ENCODE results near the gene TEAD1.

The TEAD1 gene

DNA sequence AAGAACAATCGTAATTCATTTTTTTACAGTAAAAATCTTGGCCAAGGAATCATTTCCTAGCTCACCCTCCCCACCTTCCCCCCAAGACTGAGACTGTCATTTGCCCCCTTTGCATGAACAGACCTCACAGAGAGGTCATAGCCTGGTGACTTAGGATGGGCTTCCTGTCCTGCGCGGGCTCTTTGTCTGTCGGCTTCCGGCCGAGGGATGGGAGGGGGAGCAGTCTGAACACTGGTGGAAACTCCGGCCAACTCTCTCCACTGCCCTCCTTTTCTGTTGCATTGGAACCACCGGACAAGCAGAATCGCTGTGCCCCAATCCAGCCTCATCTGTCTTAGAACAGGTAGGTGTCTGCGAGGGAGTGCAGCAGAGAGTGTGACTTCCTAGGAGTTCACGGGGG lies 41.7 kb downstream of the TEAD1 start:
- no peak for DNase-seq

GRCh38 chr11:12716816-12717215 lies 42.6 kb downstream of the TEAD1 start:
- DNase-seq = no peak

GRCh38 chr11:12717851-12718291 lies 43.6 kb downstream of the TEAD1 start:
- no peak for DNase-seq

GRCh38 chr11:12719221-12719620 lies 45.0 kb downstream of the TEAD1 start:
- DNase-seq = no peak

DNA sequence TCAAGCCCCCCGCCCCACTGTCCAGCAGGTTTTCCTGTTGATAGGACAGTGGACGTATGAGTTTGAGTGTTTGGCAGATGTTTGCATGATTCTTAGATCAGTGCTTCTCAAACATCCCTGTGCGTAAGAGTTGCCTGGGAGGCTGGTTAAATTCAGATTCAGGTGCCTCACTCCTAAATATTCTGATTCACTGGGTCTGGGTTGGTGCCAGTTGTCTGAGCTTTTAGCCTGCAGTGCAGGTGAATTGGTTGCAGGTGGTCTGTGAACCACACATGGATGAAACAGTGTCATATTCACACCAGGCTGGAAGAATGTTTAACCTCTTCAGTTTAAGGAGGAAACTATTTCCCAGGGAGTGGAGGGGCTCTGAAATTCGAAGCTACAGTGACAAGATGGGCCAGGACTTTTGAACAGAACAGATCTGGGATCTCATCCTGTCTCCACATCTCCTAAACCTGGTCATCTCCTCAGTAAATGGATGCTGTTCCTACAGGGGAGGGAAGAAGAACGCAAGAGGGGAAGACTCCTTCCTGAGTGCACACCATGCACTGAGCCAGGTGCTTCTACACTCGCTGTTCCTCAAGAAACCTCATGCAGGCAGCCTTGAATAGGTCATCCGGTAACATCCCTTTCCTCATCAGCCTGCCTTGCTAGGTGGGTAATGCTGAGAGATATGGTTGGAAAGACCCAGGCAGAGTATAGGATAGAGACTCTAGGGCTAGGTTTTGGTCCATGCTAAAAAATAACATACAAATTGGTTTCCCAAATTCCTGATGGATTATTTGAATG lies 47.8 kb downstream of the TEAD1 start:
- no peak for DNase-seq

- no peak for DNase-seq
Measured at GRCh38 chr11:12723421-12724300, 49.4 kb downstream of the TEAD1 start.

DNA sequence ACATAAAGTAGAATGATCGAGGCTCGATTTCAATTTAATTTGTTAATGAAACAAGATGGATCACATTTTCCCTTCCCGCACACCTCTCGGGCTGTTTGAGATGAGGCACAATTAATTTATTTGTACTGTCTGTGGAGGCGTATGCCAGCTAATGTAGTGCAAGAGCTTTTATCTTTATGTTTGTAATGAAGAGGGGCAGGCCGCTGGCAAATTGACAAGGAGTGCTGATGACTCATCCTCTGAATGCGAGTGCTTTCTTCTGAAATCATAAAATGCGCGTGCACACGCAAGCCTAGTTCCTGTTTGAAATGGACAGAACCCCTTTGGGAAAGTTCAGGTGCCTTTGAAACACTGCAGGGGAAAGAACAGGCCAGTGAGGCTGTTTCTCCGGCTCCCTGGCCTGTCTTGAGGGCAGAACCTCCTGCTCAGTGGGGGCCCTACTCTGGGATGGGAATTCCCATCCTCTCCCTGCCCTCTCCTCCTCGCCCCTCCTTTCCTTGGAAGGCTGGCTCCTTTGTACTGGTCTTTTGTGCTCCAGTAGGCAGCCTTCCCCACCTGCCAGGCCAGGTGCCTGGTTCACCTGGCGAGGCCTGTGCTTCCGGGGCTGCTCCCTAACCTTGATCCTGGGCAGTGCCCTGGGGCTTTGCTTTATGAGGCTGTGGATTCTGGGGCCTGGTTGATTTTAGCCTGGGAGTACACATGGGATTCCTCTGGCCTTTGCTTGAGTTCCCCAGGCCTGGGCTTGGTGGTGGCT lies 50.3 kb downstream of the TEAD1 start:
- DNase-seq = no peak

- no peak for DNase-seq
Measured at GRCh38 chr11:12725055-12725862, 51.0 kb downstream of the TEAD1 start.

DNA sequence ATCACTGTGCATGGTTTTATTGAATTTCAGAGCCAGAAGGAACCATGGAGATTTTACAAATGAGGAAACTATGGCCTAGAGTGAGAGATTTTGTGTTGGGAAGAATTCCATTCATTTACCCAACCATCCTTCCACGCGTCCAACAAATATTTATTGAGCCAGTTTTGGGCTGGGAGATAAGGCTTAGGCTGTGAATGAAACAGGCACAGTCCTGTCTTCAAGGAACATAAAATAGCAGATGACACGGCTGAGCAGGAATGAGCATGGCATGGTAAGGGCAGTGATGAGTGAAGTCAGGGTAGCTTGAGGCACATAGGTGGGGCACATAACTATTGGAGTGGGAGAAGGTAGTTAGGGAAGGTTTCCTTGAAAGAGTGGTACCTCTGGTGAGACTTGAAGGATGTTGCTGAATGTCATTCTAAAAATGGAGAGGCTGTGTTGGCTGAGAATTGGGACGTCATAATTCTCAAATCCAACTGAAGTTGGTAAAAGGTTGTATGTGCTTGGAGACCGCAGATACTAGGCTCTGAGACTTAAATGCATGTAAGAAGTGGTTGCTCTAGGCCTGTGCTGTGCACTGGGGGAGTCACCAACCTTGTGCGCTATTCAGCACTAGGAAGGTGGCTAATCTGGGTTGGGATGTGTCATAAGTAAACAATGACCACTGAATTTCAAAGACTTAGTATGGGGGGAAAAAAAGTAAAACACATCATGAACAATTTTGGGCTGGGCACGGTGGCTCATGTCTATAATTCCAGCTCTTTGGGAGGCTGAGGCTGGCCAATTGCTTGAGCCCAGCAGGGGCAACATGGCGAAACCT lies 51.9 kb downstream of the TEAD1 start:
- DNase-seq = no peak

DNA sequence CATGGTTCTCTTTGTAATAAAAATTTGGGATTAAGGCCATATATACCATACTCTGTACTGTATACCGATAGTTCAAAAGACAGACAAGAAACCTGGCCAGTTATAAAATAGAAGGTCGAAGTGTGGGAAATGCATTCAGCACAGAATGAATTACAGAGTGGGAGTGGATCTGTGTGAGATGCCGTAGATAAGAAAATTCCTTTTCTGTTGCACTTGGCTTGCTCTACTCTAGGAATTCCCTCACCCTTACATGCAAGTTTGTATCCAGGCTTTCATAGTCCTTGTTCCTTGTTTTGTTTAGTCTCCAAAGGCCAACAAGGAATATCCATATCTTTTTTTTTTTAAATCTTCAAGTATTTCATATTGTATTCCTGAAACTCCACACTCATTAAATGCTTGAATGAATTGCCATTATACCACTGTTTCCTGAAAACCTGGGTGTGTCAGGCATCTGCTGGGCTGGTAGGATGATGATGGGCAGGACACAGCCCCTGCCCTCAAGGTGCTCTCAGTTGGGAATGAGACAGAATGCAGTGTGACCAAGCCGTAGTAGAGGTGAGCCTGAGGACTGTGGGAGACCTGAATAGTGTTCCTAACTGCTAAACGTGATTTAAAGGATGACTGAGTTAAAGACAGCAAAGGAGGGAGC lies 53.5 kb downstream of the TEAD1 start:
- DNase-seq = no peak

DNA sequence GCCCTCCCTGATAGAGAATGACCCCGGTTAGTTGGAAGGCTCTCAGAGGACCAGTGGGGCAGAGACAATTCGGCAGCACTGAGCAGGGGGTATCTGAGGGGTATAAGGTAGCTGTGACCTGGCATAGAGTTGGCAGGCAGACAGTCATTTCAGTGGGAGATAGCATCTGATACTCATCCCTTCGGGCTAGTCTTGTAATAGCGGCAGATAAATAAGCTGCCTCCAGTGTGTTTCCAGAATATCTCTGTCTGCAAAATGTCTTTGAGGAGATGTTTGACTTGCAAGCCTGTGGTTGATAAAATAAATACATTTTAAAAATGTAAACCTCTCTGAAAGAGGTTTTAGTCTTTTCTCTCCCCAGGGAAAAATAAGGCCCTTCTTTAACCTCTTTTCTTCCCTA lies 54.2 kb downstream of the TEAD1 start:
- no peak for DNase-seq

DNA sequence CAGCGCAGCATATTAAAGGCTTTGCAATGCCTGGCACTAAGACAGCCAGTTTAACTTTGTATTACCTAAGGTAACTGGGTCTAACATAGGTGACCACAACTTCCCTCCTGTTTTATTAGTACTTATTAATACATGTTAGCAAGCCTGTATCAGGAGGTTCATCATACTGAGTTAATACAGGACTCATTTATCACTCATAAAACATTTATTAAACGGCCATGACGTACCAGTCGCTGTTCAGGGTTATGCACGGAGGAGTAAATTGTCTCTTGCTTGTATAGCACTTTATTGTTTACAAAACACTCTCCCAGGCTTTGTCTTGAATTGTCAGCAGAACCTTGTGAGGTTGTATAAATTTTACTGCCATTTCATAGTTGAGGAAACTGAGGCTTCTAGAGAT lies 55.7 kb downstream of the TEAD1 start:
- DNase-seq = no peak

DNA sequence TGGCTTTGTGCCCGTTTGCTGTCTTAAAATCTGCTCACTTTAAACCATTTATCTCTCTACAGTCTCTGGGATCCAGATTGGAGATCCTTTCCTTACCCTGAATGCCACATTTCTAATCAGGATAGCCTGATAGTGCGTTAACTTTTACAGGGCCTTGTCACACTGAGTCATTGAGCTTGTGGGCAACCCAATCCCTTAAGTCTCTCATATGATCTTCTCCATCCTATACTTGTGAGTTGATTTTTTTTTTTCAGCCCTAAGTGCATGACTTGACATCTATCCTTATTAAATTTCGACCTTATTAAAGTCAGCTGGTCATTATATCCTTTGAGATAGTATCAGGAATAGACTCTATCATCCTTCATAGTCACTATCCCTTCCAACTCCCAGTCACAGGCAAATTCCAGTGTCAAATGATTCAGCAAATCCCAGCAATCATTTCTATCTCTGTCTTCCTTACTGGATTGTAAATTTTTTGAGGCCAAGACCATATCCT lies 57.7 kb downstream of the TEAD1 start:
- DNase-seq = no peak

DNA sequence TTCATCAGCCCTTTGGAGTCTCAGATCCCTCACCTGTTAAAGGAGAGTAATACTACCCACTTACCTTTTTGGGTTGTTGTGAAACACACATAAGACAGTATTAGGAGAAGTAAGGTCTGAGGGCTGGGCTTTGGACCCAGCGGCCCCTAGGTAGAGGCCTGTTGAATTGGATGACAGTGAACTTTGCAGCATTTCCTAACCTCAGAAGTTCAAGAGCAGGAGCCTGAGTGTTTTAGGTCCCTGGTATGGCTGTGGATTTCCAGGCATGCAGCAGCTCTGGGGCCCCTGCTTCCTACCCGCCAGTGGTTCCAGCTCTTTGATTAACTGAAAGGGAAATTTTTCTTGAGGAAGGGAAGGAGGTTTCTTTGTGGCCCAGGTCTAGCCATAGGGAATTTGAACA lies 58.9 kb downstream of the TEAD1 start:
- DNase-seq = no peak

- DNase-seq = no peak
Measured at GRCh38 chr11:12734625-12735024, 60.4 kb downstream of the TEAD1 start.

DNA sequence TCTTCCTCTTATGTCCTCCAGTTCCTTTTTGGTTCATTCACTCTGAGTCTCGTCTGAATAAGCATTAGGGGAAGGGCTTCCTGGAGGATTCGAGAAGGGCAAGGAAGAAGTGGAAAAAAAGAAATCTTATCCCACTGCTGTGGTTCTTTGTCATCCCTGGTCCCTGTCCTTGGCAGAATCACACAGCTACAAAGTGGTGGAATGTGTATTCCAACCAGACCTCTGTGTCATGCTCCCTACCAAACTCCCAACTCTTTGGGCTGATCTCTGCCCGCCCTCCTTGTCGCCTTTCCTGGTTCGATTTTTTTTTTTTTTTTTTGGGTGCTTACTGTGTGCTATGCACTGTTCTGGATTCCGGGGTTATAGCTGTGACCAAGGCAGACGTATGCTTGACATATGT lies 61.0 kb downstream of the TEAD1 start:
- no peak for DNase-seq

DNA sequence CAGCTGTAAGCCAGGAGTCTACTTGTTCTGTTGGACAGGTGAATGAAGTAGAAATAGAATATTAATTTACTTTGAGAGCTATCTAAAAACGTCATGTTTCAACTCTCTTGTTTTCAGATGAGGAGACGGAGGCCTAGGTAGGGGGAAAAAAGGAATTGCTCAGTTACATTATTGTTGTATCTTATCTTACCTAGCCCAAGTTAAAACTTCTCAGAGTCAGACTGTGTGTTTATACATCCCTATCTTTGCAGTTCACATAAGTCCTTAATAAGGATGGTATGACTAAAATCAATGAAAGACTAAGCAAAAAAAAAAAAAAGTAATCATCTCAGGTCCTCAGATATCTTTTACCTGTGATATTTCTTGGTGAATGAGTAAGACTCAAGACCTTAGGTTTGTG lies 62.8 kb downstream of the TEAD1 start:
- no peak for DNase-seq

DNA sequence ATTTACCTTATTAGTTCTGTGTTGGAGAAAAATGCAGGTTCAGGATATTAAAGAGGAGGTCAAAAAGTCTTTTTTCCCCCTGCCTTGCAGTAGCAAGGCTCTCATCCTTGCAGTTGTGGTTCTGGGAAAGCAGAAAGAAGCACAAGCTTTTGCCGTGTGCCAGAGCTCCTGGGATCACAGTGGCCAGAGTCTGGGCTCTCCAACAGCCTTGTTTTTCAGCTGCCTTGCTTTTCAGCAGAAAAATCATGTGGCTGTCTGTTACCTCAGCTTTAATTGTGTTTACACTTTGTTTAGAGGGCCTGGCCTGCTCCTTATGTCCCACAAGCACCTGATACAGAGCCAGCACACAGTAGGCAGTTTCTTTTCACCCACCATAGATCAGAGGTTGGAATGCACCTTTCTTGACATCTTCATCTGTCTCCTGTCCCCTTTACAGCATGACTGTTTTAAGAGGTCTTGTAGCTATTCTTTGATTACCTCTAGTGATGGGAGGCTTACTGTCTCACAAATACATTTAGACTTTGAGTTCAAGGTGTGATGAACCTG lies 67.5 kb downstream of the TEAD1 start:
- no peak for DNase-seq

DNA sequence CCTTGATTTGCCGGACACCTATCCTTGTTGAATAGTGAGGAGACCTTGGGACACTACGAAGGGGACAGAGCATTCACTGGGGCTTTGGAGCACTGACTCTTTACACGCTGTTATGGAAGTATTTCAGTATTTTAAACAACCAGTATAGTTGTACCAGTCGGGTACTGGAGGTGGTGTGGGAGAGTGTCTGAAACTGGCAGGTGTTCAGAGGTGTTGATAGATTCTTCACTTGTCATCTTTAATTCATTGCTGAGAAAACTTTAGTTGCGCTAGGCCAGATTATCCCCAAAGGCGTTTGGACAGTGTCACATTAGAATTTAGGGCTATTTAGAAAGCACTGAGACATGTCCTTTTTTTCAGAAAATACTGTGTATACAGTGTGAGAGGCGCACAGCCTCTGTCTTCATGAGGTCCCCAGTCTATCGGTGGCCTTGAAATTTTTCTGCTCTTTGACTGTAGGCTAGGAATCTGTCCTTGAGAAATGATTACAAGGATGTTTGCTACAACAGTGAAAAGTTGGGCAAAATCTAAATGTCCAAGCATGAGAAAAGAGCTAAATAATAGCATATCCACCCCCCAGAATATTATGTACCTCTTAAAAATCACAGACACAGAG lies 69.7 kb downstream of the TEAD1 start:
- DNase-seq = no peak

Data from KG1 (cell line).